Thyroid gland (tissue), 4 donors: ENCODE results near the gene PLCG1. TPM values are rescaled to one million over a fixed set of nuclear protein-coding genes. Genes with fewer than 3 reads are reported as not detected.
A peak's percentile ranks its signal among the peaks of the same experiment; 100 is the strongest.

Experiments used
- DNase-seq, 2 donors: peaks; one replicate each; pipeline ENCODE4 v3.0.0-alpha.2; 2019
- H3K27ac ChIP-seq, 3 donors: fragments of 200-600 bp; sonication (generic); 1 replicate in 2 of 3; 2 replicates in 1 of 3; pipeline ENCODE4 v1.5.1; 2016 to 2019; ENCODE audit warnings: mild to moderate bottlenecking in 1 of 3, moderate library complexity in 1 of 3
- H3K27me3 ChIP-seq: fragments of 200-600 bp; sonication (generic); one replicate; pipeline ENCODE4 v1.5.1; 2019
- H3K36me3 ChIP-seq, 2 donors: fragments of 200-600 bp; sonication (generic); one replicate each; pipeline ENCODE4 v1.5.1; 2016 to 2019
- H3K4me1 ChIP-seq, 2 donors: fragments of 200-600 bp; sonication (generic); one replicate each; pipeline ENCODE4 v1.5.1; 2017 to 2019
- H3K4me3 ChIP-seq, 3 donors: fragments of 200-600 bp; sonication (generic); replicated peaks in 1 of 3; 1 replicate in 2 of 3; 2 replicates in 1 of 3; pipeline ENCODE4 v1.5.1; 2016; ENCODE audit warnings: mild to moderate bottlenecking in 1 of 3
- H3K9me3 ChIP-seq: fragments of 200-600 bp; sonication (generic); one replicate; pipeline ENCODE4 v1.5.1; 2017
- POLR2A ChIP-seq, 2 donors: fragments of 450-650 bp; IDR thresholded peaks; one replicate each; pipeline ENCODE4 v1.6.1; 2017; ENCODE audit warnings: antibody characterized with exemption in 2 of 2, mild to moderate bottlenecking in 2 of 2, moderate library complexity in 1 of 2
- WGBS, 2 donors: methylation state at CpG; one replicate each; pipeline ENCODE4 v1.1.5; 2017; 5-methylcytosine and 5-hydroxymethylcytosine counted together
- intact Hi-C: fragments of 100-400 bp; cut with DNase I; formaldehyde crosslinking; loops from one replicate; pipeline ENCODE4 v1.15.1; 2023
- total RNA-seq, 4 donors: library from RNA; depleted of rRNA; stranded (reverse); fragments of >200 nt; gene quantifications; one replicate each; pipeline ENCODE4 v1.2.3, GENCODE V29; 2016
- TF ChIP-seq, protein P1 (sequence below), 6 experiments: fragments of 200-600 bp in 3 of 6; fragments of 450-650 bp in 3 of 6; sonication (generic) in 3 of 6; IDR thresholded peaks; one replicate each; pipeline ENCODE4 v1.5.1; 2016 to 2019; ENCODE audit warnings: antibody characterized with exemption in 6 of 6, mild to moderate bottlenecking in 2 of 6, inconsistent platforms in 1 of 6, moderate library complexity in 1 of 6

PLCG1 gene
- total RNA-seq, 4 donors from 2014 or later: 146 to 252 (median 164) TPM

DNA sequence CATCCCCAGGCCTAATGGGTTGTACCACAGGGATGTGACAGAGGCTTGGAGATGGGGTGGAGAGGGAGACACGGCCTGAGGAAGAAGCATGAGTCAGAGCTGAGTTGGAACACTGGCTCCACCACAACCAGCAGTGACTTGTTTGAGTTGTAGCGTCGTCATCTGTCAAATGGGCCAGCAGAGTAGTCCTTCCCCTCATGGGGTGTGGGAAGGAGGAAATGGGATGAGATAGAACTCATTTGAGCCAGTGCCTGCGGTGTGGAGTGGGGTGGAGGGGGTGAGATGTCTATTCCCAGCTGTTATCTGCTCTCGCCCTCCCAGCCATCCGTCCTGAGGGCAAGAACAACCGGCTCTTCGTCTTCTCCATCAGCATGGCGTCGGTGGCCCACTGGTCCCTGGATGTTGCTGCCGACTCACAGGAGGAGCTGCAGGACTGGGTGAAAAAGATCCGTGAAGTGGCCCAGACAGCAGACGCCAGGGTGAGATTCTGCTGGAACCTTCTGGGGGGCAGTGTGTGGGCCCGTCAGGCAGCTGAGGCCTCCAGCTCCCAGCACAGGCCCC, 32.5 kb downstream of the PLCG1 start:
- no peak overlapping the region for H3K4me3 ChIP-seq
- DNase-seq: peak; percentile 1 to 3
- no peaks in the 10 kb centered on the region for H3K27me3 ChIP-seq
- no peak overlapping the region for H3K27ac ChIP-seq
- H3K4me1 ChIP-seq: peaks cover 3 to 14% of the 10 kb centered on the region in 2 donors
- no peaks in the 10 kb centered on the region for H3K9me3 ChIP-seq
- TF ChIP-seq, protein P1, sequence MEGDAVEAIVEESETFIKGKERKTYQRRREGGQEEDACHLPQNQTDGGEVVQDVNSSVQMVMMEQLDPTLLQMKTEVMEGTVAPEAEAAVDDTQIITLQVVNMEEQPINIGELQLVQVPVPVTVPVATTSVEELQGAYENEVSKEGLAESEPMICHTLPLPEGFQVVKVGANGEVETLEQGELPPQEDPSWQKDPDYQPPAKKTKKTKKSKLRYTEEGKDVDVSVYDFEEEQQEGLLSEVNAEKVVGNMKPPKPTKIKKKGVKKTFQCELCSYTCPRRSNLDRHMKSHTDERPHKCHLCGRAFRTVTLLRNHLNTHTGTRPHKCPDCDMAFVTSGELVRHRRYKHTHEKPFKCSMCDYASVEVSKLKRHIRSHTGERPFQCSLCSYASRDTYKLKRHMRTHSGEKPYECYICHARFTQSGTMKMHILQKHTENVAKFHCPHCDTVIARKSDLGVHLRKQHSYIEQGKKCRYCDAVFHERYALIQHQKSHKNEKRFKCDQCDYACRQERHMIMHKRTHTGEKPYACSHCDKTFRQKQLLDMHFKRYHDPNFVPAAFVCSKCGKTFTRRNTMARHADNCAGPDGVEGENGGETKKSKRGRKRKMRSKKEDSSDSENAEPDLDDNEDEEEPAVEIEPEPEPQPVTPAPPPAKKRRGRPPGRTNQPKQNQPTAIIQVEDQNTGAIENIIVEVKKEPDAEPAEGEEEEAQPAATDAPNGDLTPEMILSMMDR (IDR thresholded peaks at IDR 0.05): no peak
- no peak for TF ChIP-seq POLR2A (IDR thresholded peaks at IDR 0.05)
- intact Hi-C loops: loop anchor here (5.0 to 10.0 kb wide), 2 partner anchors 33 to 245 kb away; partner anchors contain the start of gene PLCG1
- WGBS, 2 donors: 88 to 93% methylated on average over 13 to 14 of the region's 14 CpGs
- H3K36me3 ChIP-seq: peaks cover 71 to 79% of the 10 kb centered on the region in 2 donors

- Histone ChIP-seq H3K36me3 (peaks cover 70 to 74% of the 10 kb centered on the region in 2 donors), H3K4me1 (peaks cover 3 to 21% of the 10 kb centered on the region in 2 donors)
- TF ChIP-seq, protein P1 (IDR thresholded peaks at IDR 0.05): no peak
- TF ChIP-seq POLR2A (IDR thresholded peaks at IDR 0.05): no peak
These were observed 33.2 kb downstream of the PLCG1 start for GRCh38 chr20:41170386-41171105.

DNA sequence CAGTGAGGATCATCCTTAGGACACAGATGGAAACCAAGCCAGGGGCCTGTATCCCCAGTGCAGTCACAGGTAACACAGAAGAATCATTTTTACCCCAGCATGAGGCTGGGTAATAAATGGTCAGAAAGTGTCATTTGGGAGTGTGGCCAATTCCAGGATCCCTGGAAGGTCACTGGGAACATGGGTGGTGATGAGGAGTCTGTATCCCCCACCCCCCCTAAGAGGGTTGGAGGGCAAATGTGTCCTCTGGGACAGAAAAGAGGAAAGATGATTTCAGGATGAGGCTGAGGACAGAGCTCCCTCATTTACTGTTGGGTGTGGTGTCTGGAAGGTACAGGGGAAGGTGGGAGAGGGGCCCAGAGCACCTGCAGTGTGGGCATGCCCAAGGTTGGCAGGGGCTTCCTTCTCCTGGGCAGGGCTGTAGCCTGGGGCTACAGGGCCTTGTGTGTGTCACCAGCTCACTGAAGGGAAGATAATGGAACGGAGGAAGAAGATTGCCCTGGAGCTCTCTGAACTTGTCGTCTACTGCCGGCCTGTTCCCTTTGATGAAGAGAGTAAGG, 34.5 kb downstream of the PLCG1 start:
- H3K4me1 ChIP-seq: peaks cover 3 to 24% of the 10 kb centered on the region in 2 donors
- H3K9me3 ChIP-seq: no peaks in the 10 kb centered on the region
- H3K36me3 ChIP-seq: peaks cover 61 to 62% of the 10 kb centered on the region in 2 donors
- H3K4me3 ChIP-seq: no peak overlapping the region
- H3K27me3 ChIP-seq: no peaks in the 10 kb centered on the region
- WGBS, 2 donors: 73 to 93% methylated on average over 3 of the region's 3 CpGs
- TF ChIP-seq, protein P1 (IDR thresholded peaks at IDR 0.05): no peak
- no peak for TF ChIP-seq POLR2A (IDR thresholded peaks at IDR 0.05)
- peak in 1 of 2 donors; percentile 2 for DNase-seq
- intact Hi-C loops: loop anchor here (2.0 to 5.0 kb wide), 2 partner anchors 35 to 167 kb away; partner anchors contain the start of gene PLCG1
- H3K27ac ChIP-seq: peak overlapping the region in 2 of 3 donors; percentile 51 to 71

More at GRCh38 chr20:41170386-41171105, 33.2 kb downstream of the PLCG1 start:
- H3K27me3 ChIP-seq: no peaks in the 10 kb centered on the region
- intact Hi-C loops: loop anchor here (5.0 kb wide), 1 partner anchor 33 kb away; the partner anchor contains the start of gene PLCG1
- H3K9me3 ChIP-seq: no peaks in the 10 kb centered on the region
- 81 to 90% methylated on average over 6 of the region's 6 CpGs for WGBS, 2 donors
- H3K27ac ChIP-seq: no peak overlapping the region
- DNase-seq: peak in 1 of 2 donors; percentile 1
- no peak overlapping the region for H3K4me3 ChIP-seq

DNA sequence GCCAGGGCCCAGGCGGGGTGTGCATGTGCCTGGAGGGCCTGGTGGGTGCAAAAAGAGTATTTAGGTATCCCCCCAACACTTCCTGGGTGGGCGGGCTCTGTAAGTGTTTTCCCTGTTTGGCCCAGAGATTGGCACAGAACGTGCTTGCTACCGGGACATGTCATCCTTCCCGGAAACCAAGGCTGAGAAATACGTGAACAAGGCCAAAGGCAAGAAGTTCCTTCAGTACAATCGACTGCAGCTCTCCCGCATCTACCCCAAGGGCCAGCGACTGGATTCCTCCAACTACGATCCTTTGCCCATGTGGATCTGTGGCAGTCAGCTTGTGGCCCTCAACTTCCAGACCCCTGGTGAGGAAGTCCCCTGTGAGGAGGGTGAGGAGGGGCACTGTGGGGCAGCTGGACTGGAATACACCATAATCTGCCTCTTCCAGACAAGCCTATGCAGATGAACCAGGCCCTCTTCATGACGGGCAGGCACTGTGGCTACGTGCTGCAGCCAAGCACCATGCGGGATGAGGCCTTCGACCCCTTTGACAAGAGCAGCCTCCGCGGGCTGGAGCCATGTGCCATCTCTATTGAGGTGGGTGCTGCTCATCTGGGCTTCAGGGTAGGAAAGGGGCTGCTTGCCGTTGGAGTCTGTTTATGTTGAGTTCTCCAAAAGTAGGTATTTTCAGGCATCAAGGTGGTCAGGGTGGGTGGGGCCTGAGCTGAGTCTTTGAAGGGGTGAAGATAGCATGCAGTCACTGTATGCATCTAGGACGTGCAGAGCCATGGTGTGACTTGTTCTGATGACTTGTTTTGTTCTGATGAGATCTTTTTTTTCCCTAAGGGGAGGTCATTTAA, 35.2 kb downstream of the PLCG1 start:
- WGBS, 2 donors: 76 to 82% methylated on average over 10 to 14 of the region's 18 CpGs
- TF ChIP-seq POLR2A (IDR thresholded peaks at IDR 0.05): no peak
- TF ChIP-seq, protein P1 (IDR thresholded peaks at IDR 0.05): no peak
- DNase-seq: peak in 1 of 2 donors; percentile 17
- peaks cover 3 to 27% of the 10 kb centered on the region in 2 donors for H3K4me1 ChIP-seq
- H3K36me3 ChIP-seq: peaks cover 54 to 55% of the 10 kb centered on the region in 2 donors
- H3K27me3 ChIP-seq: no peaks in the 10 kb centered on the region
- H3K27ac ChIP-seq: peak overlapping the region in 2 of 3 donors; percentile 51 to 71
- H3K4me3 ChIP-seq: no peak overlapping the region
- no peaks in the 10 kb centered on the region for H3K9me3 ChIP-seq
- intact Hi-C loops: loop anchor here (2.0 to 5.0 kb wide), 2 partner anchors 35 to 166 kb away; partner anchors contain the start of gene PLCG1
